OCI-LY3 (cell line): ENCODE results near the gene PTCD2.

ENCODE experiments used
- CTCF ChIP-seq: fragments of 200-600, 300-600 bp; sonication (generic); IDR thresholded peaks from 2 replicates; pipeline ENCODE4 v1.5.1; 2014; ENCODE audit warnings: antibody characterized with exemption, low read length, low read depth
- EZH2phosphoT487 ChIP-seq: fragments of 200-600 bp; shearing (Covaris generic); IDR thresholded peaks from 2 replicates; pipeline ENCODE4 v1.6.1; 2018; ENCODE audit warnings: antibody characterized with exemption, mixed run types, low read depth

GRCh38 chr5:72417333-72418062 is 97.3 kb downstream of the PTCD2 start:
- TF ChIP-seq CTCF = no peak
- no peak for TF ChIP-seq EZH2phosphoT487
